ENCODE measurements around the gene NIT2.
"Not testable (repeated sequence)": the region's sequence is repeated elsewhere in the genome, so short reads cannot be mapped to it uniquely, and the experiment has no call there.

NIT2 gene

GRCh38 chr3:100339786-100340185 lies 5.2 kb downstream of the NIT2 start:
- no peak for DNase-seq

DNA sequence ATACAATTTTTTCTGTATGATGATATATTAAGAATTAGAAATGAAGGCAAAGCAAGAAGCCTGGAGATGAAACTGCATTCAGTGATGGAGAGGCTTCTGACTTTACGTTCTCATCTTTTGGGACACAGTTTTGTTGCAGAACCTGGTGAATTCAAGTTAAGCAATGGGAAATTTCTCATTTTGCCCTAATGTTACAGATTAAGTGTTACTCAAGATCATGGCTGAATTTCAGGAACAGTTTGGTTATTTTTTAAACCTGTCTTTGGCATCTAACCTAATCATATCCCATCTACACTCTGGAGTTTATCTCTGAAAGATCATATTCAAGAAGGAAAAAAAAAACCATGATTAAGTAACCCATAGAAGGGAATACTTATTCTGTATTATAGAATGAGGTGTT lies 6.0 kb downstream of the NIT2 start:
- no peak for DNase-seq

DNA sequence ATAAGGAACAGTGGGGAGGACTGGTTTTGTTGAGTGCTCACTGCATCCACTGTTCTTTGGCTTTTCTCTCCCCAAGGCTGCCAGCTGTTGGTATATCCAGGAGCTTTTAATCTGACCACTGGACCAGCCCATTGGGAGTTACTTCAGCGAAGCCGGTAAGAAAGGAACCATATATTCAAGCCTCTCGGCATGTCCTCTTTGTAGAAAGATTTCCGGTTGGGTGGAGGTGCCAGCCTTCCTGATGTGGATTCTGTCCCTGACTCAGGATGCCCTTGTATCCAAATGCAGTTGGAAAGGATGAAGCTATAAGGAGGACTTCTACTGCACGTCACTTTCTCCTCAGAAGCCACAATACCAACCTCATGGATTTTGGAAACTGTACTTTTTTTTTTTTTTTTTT lies 14.2 kb downstream of the NIT2 start:
- DNase-seq = no peak

GRCh38 chr3:100351770-100352169 lies 17.2 kb downstream of the NIT2 start:
- DNase-seq = not testable (repeated sequence)

GRCh38 chr3:100352296-100353231 lies 18.0 kb downstream of the NIT2 start:
- DNase-seq = no peak

DNA sequence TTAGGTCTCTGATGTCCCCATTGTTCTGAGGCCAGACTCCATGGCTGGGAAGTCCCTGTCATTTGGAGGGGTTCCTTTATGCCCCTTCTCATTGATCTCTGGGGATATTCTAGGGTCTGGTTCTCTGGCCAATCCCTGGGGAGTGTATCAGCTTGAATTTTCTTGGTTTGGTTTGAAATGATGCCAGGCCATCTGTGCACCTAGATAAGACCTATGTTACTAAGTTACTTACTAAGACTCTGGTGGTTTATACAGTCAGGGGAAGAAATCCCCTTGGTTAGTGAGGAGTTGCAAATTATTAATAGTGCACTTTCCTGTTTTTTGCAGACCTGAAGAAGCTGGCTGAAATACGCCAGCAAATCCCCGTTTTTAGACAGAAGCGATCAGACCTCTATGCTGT lies 20.3 kb downstream of the NIT2 start:
- DNase-seq = no peak

GRCh38 chr3:100358413-100358812 lies 23.9 kb downstream of the NIT2 start:
- no peak for DNase-seq

DNA sequence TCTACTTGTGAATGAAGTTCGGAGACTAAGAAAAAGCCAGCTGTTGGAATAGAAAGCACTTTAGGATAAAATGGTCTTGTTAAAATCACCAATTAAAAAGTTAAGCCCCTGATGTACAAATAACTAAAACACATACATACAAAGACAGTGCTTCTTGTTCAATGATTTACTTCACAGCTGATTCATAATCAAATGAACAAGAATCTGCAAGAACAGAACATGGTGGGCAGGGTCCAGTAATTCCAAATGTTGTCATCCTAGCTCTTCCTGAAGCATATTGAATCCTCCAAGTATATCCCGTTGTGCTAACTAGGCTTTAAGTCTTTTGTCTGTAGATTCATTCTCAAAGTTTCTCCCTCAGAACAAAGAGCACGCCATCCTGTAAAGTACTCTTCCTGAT lies 24.5 kb downstream of the NIT2 start:
- DNase-seq = no peak

DNA sequence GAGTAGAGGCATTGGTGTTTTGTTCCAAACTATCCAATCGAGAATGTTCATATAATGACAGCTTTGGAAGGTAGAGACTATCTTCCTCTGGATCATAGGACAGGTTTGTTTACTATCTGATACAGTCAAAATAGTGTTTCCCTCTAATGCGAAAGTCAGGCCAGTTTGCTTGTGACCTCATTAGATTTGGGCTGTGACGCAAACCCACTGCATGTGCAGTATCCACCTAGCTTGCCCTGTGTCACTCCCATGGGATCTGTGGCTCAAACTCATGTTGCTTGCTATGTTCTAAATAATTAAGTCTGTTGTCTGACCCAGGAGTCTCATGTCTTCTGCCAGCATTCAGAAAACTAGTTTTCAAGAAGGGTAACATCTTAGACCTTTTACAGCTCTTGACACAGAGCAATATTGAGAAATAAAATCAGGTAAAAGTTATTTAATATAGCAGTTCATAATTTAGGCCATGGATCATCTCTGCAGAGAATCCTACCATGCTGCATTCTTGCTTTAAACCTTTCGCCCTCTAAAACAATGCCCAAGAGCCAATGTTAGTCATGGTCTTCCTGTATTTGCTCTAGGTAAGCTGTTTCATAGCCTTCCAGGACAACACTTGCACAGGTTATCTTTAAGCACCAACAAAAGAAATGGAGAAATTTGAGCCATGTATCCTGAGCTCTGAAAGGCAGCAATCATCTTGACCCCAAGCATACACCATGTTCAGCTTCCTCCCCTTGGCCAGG lies 26.4 kb downstream of the NIT2 start:
- DNase-seq = no peak

DNA sequence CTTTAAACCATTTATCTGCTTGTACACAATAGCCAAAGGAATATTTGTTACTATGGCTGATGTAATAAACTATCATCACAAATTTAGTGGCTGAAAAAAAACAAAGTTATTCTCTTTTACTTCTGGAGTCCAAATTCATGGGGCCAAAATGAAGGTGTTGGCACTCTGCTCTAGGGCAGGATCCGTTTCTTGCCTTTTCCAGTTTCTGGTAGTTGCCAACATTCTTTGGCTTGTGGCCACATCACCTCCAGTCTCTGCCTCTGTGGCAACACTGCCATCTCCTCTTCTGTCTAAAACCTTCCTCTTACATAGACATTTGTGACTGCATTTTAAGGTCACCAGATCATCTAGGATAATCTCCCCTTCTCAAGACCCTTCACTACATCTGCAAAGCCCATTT lies 27.3 kb downstream of the NIT2 start:
- no peak for DNase-seq

DNA sequence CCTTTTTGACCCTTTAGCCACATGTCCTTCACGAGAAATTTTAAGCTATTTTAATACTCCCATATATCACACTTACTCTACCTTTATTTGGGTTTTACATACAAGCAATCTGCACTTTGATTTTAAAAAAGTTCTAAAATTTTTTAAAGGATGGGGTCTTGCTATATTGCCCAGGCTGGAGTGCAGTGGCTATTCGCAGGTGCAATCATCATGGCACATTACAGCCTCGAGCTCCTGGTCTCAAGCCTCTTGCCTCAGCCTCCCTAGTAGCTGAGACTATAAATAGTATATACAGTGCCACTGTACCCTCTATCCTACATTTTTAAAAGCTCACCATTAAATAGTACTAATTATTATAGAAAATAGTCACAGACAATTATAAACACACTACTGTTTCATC lies 29.9 kb downstream of the NIT2 start:
- no peak for DNase-seq

GRCh38 chr3:100366424-100366823 lies 31.9 kb downstream of the NIT2 start:
- DNase-seq = no peak

DNA sequence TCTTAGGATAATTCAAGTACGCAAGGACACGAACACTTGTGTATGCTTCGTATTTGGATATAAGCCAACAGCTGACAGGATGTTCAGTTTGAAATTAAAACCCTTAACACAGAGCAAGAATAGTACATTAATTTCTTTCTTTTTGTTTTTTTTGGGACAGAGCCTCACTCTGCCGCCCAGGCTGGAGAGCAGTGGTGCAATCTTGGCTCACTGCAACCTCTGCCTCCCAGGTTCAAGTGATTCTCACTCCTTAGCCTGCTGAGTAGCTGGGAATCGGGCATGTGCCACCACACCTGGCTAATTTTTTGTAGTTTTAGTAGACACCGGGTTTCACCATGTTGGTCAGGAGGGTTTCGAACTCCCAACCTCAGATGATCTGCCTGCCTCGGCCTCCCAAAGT lies 33.9 kb downstream of the NIT2 start:
- no peak for DNase-seq

DNA sequence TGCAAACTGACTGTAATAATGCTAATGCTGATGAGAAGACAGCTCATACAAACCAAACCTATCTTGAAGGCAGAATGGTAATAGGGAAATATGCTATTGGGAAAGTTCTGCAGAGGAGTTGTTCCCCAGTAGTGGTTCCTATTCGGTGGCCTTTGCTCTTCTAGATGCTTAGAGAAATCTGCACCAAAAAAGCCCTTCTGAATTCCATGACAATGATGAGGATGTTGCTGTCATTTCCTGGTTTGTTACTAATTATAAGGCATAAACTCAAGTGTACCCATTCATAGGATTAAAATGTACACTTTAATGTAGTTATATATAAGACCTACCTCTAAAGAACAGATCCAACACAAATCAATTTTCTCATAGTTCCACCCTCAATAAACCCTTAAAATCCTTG lies 36.2 kb downstream of the NIT2 start:
- DNase-seq = no peak

DNA sequence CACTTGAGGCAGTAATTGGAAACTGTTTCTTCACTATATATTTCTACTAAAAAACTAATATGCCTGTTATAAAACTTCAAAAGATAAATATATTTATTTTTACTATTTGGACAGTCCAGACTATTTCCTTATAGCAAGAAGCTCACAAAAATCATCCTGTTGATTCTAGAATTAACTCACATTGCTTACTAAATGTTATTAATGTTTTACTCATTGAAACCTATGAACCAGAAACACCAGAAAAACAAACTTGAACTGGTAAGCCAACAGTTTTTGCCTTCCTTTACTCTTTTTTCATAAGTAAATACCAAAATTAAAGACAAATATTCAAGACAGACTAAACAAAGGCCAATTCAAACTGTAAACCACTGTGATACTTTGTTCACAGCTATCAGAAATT lies 40.0 kb downstream of the NIT2 start:
- DNase-seq = no peak

- DNase-seq = no peak
Measured at GRCh38 chr3:100376301-100376700, 41.7 kb downstream of the NIT2 start.

GRCh38 chr3:100384733-100385525 lies 50.4 kb downstream of the NIT2 start:
- no peak for DNase-seq

DNA sequence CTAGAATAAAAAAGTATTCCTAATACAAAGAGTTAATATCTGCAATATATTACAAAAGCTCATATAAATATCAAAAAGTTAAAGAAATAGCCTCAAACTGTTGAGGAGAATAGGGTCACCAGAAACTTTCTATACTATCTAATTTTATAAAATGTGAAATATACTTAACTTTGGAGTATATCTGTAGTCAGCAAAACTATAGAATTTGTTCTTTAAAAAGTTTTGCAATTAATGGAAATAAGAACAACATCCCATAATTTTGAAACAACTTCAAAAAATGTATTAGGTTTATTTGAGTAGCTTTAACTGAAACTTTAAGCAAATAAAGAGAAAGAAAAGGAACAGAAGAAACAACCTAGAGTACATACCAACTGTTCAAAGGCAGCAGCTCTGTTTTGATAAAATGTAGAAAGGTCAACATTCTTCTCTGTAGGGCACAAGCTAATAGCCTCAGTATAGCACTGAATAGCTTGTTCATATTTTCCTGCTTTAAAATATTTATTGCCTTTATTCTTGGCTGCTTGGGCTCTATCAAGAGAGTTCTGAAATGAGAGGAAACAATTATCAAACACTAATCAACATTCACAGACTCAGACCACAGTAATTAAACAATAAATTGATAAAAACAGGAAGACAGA lies 52.0 kb downstream of the NIT2 start:
- no peak for DNase-seq

GRCh38 chr3:100389025-100389424 lies 54.5 kb downstream of the NIT2 start:
- DNase-seq = no peak

GRCh38 chr3:100395679-100396431 lies 61.3 kb downstream of the NIT2 start:
- no peak for DNase-seq

DNA sequence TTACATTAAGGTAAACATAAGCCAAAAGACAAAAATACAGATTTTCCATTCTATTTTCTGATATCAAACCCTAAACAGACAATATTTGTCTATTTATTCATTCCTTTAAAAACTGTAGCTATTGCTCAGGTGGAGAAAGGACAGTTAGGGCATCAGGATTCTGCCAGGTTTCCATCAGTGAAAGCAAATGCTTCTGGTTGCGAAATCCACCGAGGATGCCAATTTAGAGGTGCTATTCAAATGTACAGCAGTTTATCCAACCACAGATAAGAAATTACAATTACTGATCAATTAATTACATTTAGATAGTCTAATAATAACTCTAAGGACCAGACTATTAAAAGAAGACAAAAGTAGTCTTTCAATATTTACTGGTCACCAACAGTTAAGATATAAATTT lies 62.4 kb downstream of the NIT2 start:
- DNase-seq = no peak
